ENCODE results near the gene RPL3. TPM values are rescaled to one million over a fixed set of nuclear protein-coding genes. Genes with fewer than 3 reads are reported as not detected.

The RPL3 gene
- total RNA-seq, 2 donors from 2014 or later, result 2,218 to 2,701 TPM

DNA sequence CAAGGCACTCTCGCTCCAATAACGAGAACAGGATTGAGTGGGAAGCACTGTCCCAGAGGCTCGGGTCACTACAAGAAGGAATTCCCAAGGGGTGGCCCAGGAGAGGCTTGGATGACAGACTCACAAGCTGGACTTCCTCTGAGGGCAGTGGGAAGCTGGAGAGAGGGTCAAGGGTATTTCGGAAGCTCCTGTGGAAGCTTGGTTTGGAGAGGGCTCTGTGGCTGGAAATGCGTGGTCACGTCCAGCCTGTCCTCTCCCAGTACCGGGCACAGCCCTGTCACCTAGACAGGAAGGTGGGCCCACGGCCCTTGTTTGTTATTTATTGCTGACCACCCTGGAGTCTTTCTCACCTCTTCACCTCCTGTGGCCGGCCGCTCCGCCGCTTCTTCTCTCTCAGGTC, 35.7 kb upstream of the RPL3 start:
- H3K27ac Mint-ChIP-seq, result no peak overlapping the region
- Histone ChIP-seq H3K27ac (ENCODE audit: low read depth, low read length) (no peak overlapping the region), H3K27me3 (ENCODE audit: control insufficient read depth, insufficient read depth, low read length, poor library complexity, severe bottlenecking) (no peaks in the 10 kb centered on the region), H3K4me1 (ENCODE audit: control insufficient read depth, insufficient read depth, low read length) (peaks cover 6% of the 10 kb centered on the region), H3K9ac (ENCODE audit: extremely low read depth, low read length, poor library complexity, severe bottlenecking) (no peak overlapping the region), H3K4me3 (ENCODE audit: low read length) (no peak overlapping the region), H3K9me3 (ENCODE audit: control insufficient read depth, low read length) (no peaks in the 10 kb centered on the region), H3K36me3 (ENCODE audit: control insufficient read depth, insufficient read depth, low read length) (no peaks in the 10 kb centered on the region)
- DNase-seq, result no peak
- 92% methylated on average over 5 to 12 of the region's 12 CpGs for WGBS, 2 experiments (ENCODE audit: insufficient coverage in 1 of 2, insufficient read length in 1 of 2)
- TF ChIP-seq, protein P1, sequence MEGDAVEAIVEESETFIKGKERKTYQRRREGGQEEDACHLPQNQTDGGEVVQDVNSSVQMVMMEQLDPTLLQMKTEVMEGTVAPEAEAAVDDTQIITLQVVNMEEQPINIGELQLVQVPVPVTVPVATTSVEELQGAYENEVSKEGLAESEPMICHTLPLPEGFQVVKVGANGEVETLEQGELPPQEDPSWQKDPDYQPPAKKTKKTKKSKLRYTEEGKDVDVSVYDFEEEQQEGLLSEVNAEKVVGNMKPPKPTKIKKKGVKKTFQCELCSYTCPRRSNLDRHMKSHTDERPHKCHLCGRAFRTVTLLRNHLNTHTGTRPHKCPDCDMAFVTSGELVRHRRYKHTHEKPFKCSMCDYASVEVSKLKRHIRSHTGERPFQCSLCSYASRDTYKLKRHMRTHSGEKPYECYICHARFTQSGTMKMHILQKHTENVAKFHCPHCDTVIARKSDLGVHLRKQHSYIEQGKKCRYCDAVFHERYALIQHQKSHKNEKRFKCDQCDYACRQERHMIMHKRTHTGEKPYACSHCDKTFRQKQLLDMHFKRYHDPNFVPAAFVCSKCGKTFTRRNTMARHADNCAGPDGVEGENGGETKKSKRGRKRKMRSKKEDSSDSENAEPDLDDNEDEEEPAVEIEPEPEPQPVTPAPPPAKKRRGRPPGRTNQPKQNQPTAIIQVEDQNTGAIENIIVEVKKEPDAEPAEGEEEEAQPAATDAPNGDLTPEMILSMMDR (conservative IDR thresholded peaks at IDR 0.05), result no peak
- H3K4me3 Mint-ChIP-seq, result no peak overlapping the region
- peaks cover 15% of the 10 kb centered on the region for H3K4me1 Mint-ChIP-seq
- H3K9me3 Mint-ChIP-seq, result no peaks in the 10 kb centered on the region
- H3K27me3 Mint-ChIP-seq (ENCODE audit: insufficient read depth), result peaks cover 6% of the 10 kb centered on the region
- H3K36me3 Mint-ChIP-seq (ENCODE audit: low read depth), result peaks cover 10% of the 10 kb centered on the region

DNA sequence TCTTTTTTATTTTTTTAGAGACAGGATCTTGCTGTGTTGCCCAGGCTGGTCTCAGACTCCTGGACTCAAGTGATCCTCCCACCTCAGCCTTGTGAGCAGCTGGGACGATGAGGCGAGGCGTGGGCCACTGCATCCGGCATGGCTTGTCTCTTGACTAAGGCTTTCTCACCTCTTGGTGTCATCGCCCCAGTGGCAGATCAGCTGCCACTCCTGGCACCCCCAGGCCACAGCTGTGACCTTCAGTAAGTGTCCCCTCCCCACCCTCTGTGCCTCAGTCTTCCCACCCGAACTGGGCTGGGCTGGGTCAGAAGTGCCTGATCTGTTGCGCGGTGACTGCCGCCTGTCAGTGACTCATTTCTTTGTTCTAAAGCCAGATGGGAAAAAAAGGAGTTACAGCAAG, 33.9 kb upstream of the RPL3 start:
- Histone ChIP-seq H3K27ac (ENCODE audit: low read depth, low read length) (no peak overlapping the region), H3K4me3 (ENCODE audit: low read length) (no peak overlapping the region), H3K4me1 (ENCODE audit: control insufficient read depth, insufficient read depth, low read length) (peaks cover 6% of the 10 kb centered on the region), H3K36me3 (ENCODE audit: control insufficient read depth, insufficient read depth, low read length) (no peaks in the 10 kb centered on the region), H3K9me3 (ENCODE audit: control insufficient read depth, low read length) (no peaks in the 10 kb centered on the region), H3K9ac (ENCODE audit: extremely low read depth, low read length, poor library complexity, severe bottlenecking) (no peak overlapping the region), H3K27me3 (ENCODE audit: control insufficient read depth, insufficient read depth, low read length, poor library complexity, severe bottlenecking) (no peaks in the 10 kb centered on the region)
- Mint-ChIP-seq H3K27ac (no peak overlapping the region), H3K27me3 (ENCODE audit: insufficient read depth) (peaks cover 5% of the 10 kb centered on the region), H3K9me3 (no peaks in the 10 kb centered on the region), H3K4me1 (peaks cover 10% of the 10 kb centered on the region), H3K36me3 (ENCODE audit: low read depth) (peaks cover 2% of the 10 kb centered on the region), H3K4me3 (no peak overlapping the region)
- WGBS, 2 experiments (ENCODE audit: insufficient coverage in 1 of 2, insufficient read length in 1 of 2), result 95 to 98% methylated on average over 8 to 9 of the region's 9 CpGs
- DNase-seq, result no peak
- TF ChIP-seq, protein P1 (conservative IDR thresholded peaks at IDR 0.05), result no peak

DNA sequence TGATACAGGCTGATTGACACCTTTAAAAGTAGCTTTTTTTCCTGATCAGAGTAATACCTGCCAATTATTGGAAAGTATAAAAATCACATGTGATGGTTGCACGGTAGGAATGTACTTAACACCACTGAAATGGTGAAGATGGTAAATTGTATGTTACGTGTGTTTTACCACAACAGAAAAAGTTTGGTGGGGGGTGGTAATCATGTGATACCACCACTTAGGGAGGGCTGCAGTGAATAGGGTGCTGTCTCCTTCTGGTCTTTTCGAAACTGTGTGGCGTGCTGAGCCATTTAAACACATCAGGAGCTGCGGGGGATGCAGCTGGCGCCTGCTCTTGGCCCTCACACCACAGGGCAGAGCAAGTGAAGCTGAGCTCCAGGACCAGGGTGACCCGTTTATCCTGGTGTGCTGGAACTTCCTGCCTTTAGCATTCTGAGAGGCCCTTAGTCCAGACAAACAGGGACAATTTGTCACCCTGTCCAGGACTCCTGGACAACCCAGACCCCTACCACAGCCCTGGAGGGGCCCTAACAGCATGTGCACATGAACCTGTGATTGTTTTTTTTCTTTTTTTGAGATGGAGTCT, 33.0 kb upstream of the RPL3 start:
- WGBS, 2 experiments (ENCODE audit: insufficient coverage in 1 of 2, insufficient read length in 1 of 2), result 91 to 98% methylated on average over 7 of the region's 7 CpGs
- no peak overlapping the region for H3K27ac Mint-ChIP-seq
- Histone ChIP-seq H3K9me3 (ENCODE audit: control insufficient read depth, low read length) (no peaks in the 10 kb centered on the region), H3K9ac (ENCODE audit: extremely low read depth, low read length, poor library complexity, severe bottlenecking) (no peak overlapping the region), H3K36me3 (ENCODE audit: control insufficient read depth, insufficient read depth, low read length) (no peaks in the 10 kb centered on the region), H3K4me1 (ENCODE audit: control insufficient read depth, insufficient read depth, low read length) (peaks cover 6% of the 10 kb centered on the region), H3K27me3 (ENCODE audit: control insufficient read depth, insufficient read depth, low read length, poor library complexity, severe bottlenecking) (no peaks in the 10 kb centered on the region), H3K27ac (ENCODE audit: low read depth, low read length) (no peak overlapping the region), H3K4me3 (ENCODE audit: low read length) (no peak overlapping the region)
- DNase-seq, result no peak
- H3K4me1 Mint-ChIP-seq, result peaks cover 10% of the 10 kb centered on the region
- no peaks in the 10 kb centered on the region for H3K36me3 Mint-ChIP-seq (ENCODE audit: low read depth)
- no peak overlapping the region for H3K4me3 Mint-ChIP-seq
- TF ChIP-seq, protein P1 (conservative IDR thresholded peaks at IDR 0.05), result no peak
- H3K9me3 Mint-ChIP-seq, result no peaks in the 10 kb centered on the region
- peaks cover 5% of the 10 kb centered on the region for H3K27me3 Mint-ChIP-seq (ENCODE audit: insufficient read depth)

All from endodermal cell (in vitro differentiated cells).